GM21447 (cell line): ENCODE data around the gene HLA-DPA1.
A peak's percentile ranks its signal among the peaks of the same experiment; 100 is the strongest.
"Not testable (repeated sequence)": the region's sequence is repeated elsewhere in the genome, so short reads cannot be mapped to it uniquely, and the experiment has no call there.

Source experiments
- ATAC-seq: cut with Tn5 transposase; IDR thresholded peaks from one replicate; pipeline ENCODE4 v1.9.1; 2021; ENCODE audit not compliant: unreplicated experiment

Gene HLA-DPA1

GRCh38 chr6:33065312-33065711, 8.1 kb downstream of the HLA-DPA1 start:
- ATAC-seq: no peak

DNA sequence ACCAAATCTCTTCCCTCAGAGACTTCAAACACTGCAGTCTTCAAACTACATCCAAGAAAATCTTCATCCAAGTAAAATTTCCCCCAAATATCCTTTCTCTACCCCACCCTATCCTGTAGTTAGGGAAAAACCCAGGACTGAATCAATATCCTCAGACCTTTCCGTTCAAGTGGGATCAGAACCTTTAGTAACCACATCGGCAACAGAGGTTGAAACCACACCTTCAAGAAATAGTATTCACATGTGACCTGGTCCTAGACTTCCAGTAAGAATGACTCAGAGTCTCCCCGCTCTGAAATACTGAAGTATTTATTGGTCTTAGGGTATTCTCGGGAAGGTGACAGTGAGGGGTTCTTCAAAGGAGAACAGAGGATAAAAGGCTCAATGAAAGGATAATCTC, 8.7 kb downstream of the HLA-DPA1 start:
- no peak for ATAC-seq

- ATAC-seq: not testable (repeated sequence)
Observed at GRCh38 chr6:33063435-33063834, 10.0 kb downstream of the HLA-DPA1 start.

DNA sequence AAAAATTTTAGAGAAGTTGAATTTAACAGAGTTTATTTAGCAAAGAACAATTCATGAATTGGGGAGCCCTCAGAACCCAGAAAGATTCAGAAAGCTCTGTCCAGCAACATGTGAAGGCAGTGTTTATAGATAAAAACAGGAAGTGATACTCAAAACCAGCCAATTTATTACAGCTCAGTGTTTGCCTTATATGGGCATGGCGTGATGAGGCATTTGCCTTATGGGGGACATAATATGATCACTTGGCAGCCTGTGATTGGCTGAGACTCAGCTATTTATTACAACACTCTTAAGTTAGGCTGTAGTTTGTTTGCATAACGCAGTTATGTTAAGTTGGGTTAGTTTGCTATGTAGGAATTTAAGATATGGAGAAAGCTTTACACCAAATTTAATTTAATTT, 11.5 kb downstream of the HLA-DPA1 start:
- peak; percentile 63 for ATAC-seq

GRCh38 chr6:33057222-33058150, 16.0 kb downstream of the HLA-DPA1 start:
- no peak for ATAC-seq

- no peak for ATAC-seq
Observed at GRCh38 chr6:33053230-33053629, 20.2 kb downstream of the HLA-DPA1 start.

GRCh38 chr6:33052627-33053026, 20.8 kb downstream of the HLA-DPA1 start:
- no peak for ATAC-seq

GRCh38 chr6:33050014-33050810, 23.2 kb downstream of the HLA-DPA1 start:
- ATAC-seq: no peak

- no peak for ATAC-seq
Observed at GRCh38 chr6:33049323-33050013, 24.0 kb downstream of the HLA-DPA1 start.

DNA sequence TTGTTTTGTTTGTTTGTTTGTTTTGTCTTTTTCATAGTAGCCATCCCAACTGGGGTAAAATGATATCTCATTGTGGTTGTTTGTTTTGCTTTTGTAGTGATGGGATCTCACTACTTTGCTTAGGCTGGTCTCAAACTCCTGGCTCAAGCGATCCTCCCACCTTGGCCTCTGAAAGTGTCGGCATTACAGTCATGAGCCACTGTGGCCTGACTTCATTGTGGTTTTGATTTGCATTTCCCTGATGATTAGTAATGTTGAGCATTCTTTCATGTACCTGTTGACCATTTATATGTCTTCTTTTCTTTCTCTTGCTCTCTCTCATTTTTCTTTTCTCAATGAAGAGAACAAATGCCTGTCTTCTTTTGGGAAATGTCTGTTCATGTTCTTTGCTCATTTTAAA, 33.3 kb downstream of the HLA-DPA1 start:
- no peak for ATAC-seq

DNA sequence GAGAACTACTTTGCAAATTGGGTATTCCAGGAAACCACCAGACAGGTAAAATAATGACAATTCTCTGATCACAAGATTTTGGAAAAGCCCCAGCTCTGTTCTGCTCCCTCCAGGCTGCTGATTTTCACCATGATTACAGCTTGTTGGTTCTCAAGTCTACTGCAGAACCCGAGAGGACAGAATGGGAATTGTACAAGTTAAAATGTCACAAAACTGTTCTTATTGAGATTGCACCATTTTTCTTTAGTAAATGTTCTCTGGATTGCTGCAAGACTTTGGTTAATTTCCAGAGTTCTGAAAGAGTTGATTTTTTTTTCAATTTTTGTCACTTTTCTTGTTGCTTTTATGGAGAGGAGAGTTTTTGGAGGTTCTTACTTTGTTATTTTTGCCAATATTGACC, 36.9 kb downstream of the HLA-DPA1 start:
- no peak for ATAC-seq

- no peak for ATAC-seq
Observed at GRCh38 chr6:33034554-33034953, 38.9 kb downstream of the HLA-DPA1 start.

GRCh38 chr6:33030245-33030644, 43.2 kb downstream of the HLA-DPA1 start:
- ATAC-seq: no peak

GRCh38 chr6:33029328-33030184, 43.9 kb downstream of the HLA-DPA1 start:
- ATAC-seq: peak; percentile 72

DNA sequence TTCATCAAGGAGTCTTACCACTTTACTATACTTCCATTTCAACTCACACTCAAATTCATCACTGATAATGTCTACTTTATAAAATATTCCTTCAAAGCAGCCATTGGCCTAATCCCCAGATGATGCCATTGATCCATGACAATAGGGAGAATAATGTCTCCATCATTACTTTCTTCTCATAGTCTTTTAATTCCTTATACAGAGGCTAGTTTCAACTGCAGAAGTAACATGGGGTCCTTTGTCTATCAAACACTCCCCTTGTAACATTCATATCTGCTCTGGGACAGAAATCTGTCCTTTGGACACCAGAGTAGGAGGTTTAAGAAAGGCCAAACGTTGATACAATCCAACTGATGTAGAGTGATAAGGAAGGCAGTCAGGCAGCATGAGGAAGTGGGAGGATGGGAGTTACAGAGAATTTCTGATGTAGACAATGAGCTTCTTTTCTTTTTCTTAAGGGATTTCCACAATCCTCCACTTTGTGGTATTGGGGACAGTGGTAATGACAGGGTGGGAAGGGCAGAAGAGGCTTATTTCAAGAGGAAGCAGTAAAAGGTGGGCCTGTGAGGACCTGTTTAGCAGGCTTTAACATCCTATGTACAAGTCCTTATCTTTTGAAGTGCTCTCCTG, 45.1 kb downstream of the HLA-DPA1 start:
- ATAC-seq: no peak

DNA sequence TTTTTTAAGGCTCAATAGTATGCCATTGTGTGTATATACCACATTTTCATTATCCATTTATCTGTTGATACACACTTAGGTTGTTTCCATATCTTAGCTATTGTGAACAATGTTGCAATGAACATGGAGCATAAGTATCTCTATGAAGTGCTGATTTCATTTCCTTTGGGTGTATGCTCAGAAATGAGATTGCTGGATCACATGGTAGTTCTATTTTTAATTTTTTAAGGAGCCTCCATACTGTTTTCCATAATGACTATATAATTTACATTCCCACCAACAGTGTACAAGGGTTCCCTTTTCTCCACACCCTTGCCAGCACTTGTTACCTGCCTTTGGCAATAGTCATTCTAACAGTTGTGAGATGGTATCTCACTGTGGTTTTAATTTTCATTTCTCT, 48.9 kb downstream of the HLA-DPA1 start:
- no peak for ATAC-seq

DNA sequence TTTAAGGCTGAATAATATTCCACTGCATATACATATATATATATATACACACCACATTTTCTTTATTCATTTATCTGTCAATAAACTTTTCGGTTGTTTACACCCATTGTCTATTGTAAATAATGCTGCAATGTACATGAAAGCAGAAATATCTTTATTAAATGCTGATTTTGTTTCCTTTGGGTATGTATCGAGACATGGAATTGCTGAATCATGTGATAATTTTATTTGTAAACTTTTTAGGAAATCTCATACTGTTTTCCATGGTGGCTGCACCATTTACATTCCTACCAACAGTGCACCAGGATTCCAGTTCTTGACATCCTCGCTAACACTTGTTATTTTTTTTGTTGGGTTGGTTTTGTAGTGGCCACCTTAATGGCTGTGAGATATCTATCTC, 49.9 kb downstream of the HLA-DPA1 start:
- no peak for ATAC-seq

DNA sequence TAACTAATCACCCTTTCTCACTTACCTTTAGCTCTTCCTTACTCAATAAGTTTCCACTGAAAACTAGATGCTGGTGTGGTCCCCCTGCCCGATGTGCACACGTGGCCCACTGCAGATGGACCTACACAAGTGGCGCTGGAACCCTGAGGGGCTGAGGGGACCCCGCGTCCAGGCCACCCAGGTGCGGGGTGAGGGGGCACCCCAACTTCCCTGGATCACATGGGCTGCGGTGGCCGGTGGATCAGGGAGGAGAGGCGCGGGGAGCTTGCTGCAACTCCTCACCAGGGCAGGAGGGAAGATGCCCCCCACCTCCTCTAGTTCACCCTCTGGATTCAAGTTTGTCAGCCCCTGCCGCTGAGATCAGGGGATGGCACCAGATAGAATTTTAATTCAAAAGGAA, 51.5 kb downstream of the HLA-DPA1 start:
- ATAC-seq: no peak

DNA sequence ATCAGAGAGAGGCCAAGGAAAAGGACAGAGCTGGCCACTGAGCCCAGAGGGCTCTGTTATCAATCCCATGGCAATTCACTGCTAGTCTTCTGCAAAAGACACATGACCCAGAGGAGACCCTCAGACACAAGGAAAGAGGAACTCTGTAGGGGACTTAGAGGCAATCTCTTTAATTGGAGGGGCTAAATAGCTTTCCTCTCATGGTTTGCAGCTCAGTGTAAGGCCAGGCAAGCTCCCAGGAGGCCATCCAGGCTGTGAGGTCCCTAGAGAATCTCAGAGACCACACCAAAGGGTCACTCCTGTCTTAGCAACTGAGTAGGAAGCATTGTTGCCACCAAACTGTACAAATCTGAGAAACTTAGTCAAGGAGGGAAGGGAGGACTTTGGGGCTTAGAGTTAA, 54.1 kb downstream of the HLA-DPA1 start:
- no peak for ATAC-seq

- ATAC-seq: no peak
Observed at GRCh38 chr6:33018904-33019303, 54.5 kb downstream of the HLA-DPA1 start.
